NT2/D1 (cell line): ENCODE results near the gene ZNF600.

ENCODE experiments used
- SUZ12 ChIP-seq: IDR thresholded peaks from 2 replicates; pipeline ENCODE4 v1.6.1; 2011; ENCODE audit not compliant: insufficient read length, insufficient read depth; ENCODE audit errors: extremely low read depth
- ZNF274 ChIP-seq: IDR thresholded peaks from 2 replicates; pipeline ENCODE4 v1.6.1; 2011; ENCODE audit warnings: mild to moderate bottlenecking, low read depth, low read length

DNA sequence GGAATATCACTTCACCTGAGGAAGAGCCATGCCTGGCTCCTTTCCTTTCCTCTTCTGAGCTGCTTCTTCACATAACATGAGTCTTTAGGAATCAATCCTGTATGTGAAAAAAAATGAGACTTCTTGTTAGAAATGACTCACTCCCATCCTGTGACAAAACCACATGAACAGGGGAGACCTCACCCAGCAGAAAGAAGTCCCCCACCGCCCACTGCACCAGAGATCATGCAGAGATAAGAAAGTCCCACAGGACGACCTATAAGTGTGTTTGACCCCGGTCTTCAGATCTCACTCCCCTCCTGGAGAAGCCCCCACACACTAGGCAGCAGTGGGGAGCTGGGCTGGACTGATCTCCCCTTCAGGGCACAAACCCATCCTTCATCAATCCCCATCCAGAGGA, 7.8 kb downstream of the ZNF600 start:
- TF ChIP-seq ZNF274 (no peak), SUZ12 (no peak)
